Calu3 (cell line): ENCODE data around the gene SPATA31D1. TPM values are rescaled to one million over a fixed set of nuclear protein-coding genes. Genes with fewer than 3 reads are reported as not detected.

Experiments used
- BruUV-seq: library from RNA; stranded (reverse); fragments of 400-500 nt; replicated peaks from 2 replicates; lab custom pipeline; 2021; lab: Mats Ljungman, UMichigan
- CTCF ChIA-PET: fragments of 300-600 bp; sonication (Branson Sonifier 250); formaldehyde crosslinking; loops from one replicate; lab custom pipeline; 2022; ENCODE audit warnings: antibody characterized with exemption; lab: Charles Lee
- DNase-seq: peaks from one replicate; pipeline ENCODE4 v3.0.0; 2022
- H3K27ac Mint-ChIP-seq: one replicate; pipeline ENCODE4 v1.8.0; 2022; ENCODE audit warnings: mixed read lengths; ENCODE audit not compliant: unreplicated experiment
- H3K27me3 Mint-ChIP-seq: one replicate; pipeline ENCODE4 v1.8.0; 2022; ENCODE audit warnings: mixed read lengths; ENCODE audit not compliant: unreplicated experiment
- H3K36me3 Mint-ChIP-seq: one replicate; pipeline ENCODE4 v1.8.0; 2022; ENCODE audit warnings: mild to moderate bottlenecking, moderate library complexity, mixed read lengths; ENCODE audit not compliant: insufficient read depth, unreplicated experiment
- H3K4me1 Mint-ChIP-seq: one replicate; pipeline ENCODE4 v1.8.0; 2022; ENCODE audit warnings: mild to moderate bottlenecking, low read depth, mixed read lengths; ENCODE audit not compliant: unreplicated experiment
- H3K4me3 Mint-ChIP-seq: one replicate; pipeline ENCODE4 v1.8.0; 2022; ENCODE audit warnings: mild to moderate bottlenecking, low read depth, moderate library complexity, mixed read lengths; ENCODE audit not compliant: unreplicated experiment
- H3K9me3 Mint-ChIP-seq: one replicate; pipeline ENCODE4 v1.8.0; 2022; ENCODE audit warnings: low read depth, mixed read lengths; ENCODE audit not compliant: unreplicated experiment
- CTCF ChIP-seq: fragments of 200-600 bp; IDR thresholded peaks from one replicate; pipeline ENCODE4 v1.8.0; 2022; ENCODE audit warnings: antibody characterized with exemption; ENCODE audit not compliant: unreplicated experiment
- intact Hi-C: fragments of 100-400 bp; cut with micrococcal nuclease; formaldehyde crosslinking; loops from one replicate; pipeline ENCODE4 v1.10.0; 2022; ENCODE audit not compliant: unreplicated experiment
- total RNA-seq: library from RNA; stranded (reverse); gene quantifications from 2 replicates; pipeline ENCODE4 v1.2.3, GENCODE V29; 2022

SPATA31D1 gene
- total RNA-seq, 1 experiment from 2014 or later: not detected

- H3K4me1 Mint-ChIP-seq: no peaks in the 10 kb centered on the region
- no peaks in the 10 kb centered on the region for H3K9me3 Mint-ChIP-seq
- CTCF ChIA-PET: no interaction called here
- H3K27me3 Mint-ChIP-seq: no peaks in the 10 kb centered on the region
- no peak overlapping the region for H3K27ac Mint-ChIP-seq
- no peak overlapping the region for H3K4me3 Mint-ChIP-seq
- intact Hi-C loops: no loop called here
- no TSS peak for BruUV-seq
- no peaks in the 10 kb centered on the region for H3K36me3 Mint-ChIP-seq
- TF ChIP-seq CTCF: no peak
- DNase-seq: no peak
These were observed 32.6 kb downstream of the SPATA31D1 start for GRCh38 chr9:82021198-82021597.

GRCh38 chr9:82022121-82022520 is 33.5 kb downstream of the SPATA31D1 start:
- no peaks in the 10 kb centered on the region for H3K27me3 Mint-ChIP-seq
- no peaks in the 10 kb centered on the region for H3K4me1 Mint-ChIP-seq
- H3K4me3 Mint-ChIP-seq: no peak overlapping the region
- BruUV-seq: no TSS peak
- CTCF ChIA-PET: no interaction called here
- intact Hi-C loops: no loop called here
- no peaks in the 10 kb centered on the region for H3K36me3 Mint-ChIP-seq
- no peak for DNase-seq
- no peak for TF ChIP-seq CTCF
- no peaks in the 10 kb centered on the region for H3K9me3 Mint-ChIP-seq
- no peak overlapping the region for H3K27ac Mint-ChIP-seq

GRCh38 chr9:82024908-82025307 is 36.3 kb downstream of the SPATA31D1 start:
- BruUV-seq: no TSS peak
- no peak overlapping the region for H3K27ac Mint-ChIP-seq
- intact Hi-C loops: no loop called here
- no peak for DNase-seq
- H3K36me3 Mint-ChIP-seq: no peaks in the 10 kb centered on the region
- H3K4me1 Mint-ChIP-seq: no peaks in the 10 kb centered on the region
- H3K9me3 Mint-ChIP-seq: no peaks in the 10 kb centered on the region
- TF ChIP-seq CTCF: no peak
- H3K4me3 Mint-ChIP-seq: no peak overlapping the region
- no peaks in the 10 kb centered on the region for H3K27me3 Mint-ChIP-seq
- CTCF ChIA-PET: no interaction called here

DNA sequence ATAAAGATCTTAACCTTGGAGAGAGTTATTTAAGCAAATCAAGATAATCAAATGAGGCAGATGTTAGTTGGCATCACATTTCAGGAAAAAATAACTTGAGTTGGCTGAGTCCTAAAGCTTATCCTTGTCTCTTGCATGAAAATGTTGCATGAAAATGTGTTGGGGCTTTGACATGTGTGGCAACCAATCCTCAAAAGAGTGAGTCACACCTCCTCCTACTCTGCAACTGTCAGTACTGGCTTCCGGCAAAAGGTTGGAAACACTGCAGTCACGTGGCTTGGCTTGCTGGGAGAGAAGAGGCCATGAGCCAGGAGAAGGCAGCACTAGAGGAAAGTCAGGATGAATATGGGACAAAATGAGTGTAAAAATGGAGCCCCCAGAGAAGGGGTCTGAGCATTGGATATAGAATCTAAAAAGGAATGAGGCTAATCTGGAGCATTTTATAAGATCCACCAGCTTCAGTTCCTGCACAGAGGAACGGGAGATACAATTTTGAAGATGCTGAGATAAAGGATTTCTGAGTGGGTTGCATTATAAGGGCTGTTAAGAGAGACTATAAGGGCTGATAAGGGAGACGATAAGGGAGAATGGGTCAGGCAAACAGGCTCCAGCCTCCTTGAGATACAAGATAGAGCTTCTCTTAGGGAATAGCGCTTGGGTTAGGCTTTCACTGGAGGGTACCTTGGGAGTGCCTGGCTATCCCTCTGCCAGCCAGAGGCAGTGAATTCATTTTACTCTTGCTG is 43.1 kb downstream of the SPATA31D1 start:
- DNase-seq: peak; percentile 10
- intact Hi-C loops: no loop called here
- TF ChIP-seq CTCF: no peak
- no peaks in the 10 kb centered on the region for H3K36me3 Mint-ChIP-seq
- BruUV-seq: no TSS peak
- CTCF ChIA-PET: no interaction called here
- H3K4me3 Mint-ChIP-seq: no peak overlapping the region
- H3K27me3 Mint-ChIP-seq: no peaks in the 10 kb centered on the region
- H3K9me3 Mint-ChIP-seq: no peaks in the 10 kb centered on the region
- H3K4me1 Mint-ChIP-seq: peaks cover 8% of the 10 kb centered on the region
- H3K27ac Mint-ChIP-seq: no peak overlapping the region
